ENCODE measurements around the gene C3.
"Not testable (repeated sequence)": the region's sequence is repeated elsewhere in the genome, so short reads cannot be mapped to it uniquely, and the experiment has no call there.

The C3 gene

DNA sequence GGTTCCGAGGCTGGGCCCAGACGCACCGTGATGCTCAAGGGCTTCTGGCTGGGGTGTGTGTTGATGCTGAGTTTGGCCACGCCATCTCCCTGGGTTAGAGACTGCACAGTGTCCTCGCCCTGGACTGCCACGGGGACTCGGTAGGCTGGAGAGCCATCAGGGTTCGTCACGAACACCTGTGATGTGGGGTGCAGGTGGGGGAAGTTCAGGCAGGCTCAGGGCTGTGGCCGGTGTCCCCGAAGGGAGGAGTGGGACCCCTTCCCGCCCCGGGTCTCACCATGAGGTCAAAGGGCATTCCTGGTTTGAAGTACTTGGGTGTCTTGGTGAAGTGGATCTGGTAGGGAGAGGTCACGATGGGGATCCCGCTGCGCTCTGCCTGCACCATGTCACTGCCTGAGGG lies 8.2 kb downstream of the C3 start:
- DNase-seq: no peak

- DNase-seq: no peak
Measured at GRCh38 chr19:6711605-6712004, 8.8 kb downstream of the C3 start.

DNA sequence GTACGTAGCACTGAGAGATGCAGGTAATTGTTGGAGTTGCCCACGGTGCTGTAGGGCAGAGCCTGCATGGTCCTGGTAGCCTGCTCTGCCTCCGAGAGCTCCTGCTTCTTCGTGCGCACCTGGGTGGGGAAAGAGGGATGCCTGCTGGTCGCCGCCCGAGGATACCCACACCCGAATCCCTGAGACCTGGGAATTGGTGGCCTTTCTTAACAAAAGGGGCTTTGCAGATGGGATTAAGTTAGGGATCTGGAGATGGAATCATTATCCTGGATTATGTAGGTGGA lies 9.4 kb downstream of the C3 start:
- DNase-seq: no peak

DNA sequence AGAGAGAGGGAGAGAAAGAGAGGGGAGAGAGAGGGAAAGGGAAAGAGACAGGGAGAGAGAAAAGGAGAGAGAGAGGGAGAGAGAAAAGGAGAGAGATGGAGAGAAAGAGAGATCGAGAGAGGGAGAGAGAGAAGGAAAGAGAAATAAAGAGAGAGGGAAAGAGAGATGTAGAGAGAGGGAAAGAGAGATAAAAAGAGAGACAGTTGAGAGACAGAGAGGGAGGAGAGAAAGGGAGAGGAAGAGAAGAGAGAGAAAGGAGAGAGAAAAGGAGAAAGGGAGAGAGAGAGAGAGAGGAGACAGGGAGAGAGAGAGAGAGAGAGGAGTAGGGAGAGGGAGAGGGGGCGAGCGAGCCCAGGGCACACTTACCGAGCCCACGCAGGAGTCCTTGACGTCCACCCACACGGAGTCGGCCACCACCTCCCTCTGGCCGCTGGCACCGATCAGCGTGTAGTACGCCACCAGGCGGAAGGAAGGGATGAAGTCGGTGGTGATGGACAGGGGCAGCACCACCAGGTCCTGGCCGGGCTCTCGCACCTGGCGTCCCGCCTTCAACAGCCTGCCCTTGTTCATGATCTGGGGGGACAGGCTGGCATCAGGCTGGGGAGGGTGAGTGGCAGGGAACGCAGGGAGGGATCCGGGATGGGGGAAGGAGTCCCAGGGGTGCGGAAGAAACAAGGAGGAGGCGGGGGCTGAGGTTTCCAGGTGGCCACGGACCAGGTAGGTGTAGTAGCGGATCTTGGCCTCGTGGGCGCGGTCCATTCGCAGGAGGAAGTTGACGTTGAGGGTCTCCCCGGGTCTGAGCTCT lies 10.0 kb downstream of the C3 start:
- no peak for DNase-seq

GRCh38 chr19:6709549-6709948 lies 10.9 kb downstream of the C3 start:
- DNase-seq: no peak

GRCh38 chr19:6708913-6709312 lies 11.5 kb downstream of the C3 start:
- not testable (repeated sequence) for DNase-seq

DNA sequence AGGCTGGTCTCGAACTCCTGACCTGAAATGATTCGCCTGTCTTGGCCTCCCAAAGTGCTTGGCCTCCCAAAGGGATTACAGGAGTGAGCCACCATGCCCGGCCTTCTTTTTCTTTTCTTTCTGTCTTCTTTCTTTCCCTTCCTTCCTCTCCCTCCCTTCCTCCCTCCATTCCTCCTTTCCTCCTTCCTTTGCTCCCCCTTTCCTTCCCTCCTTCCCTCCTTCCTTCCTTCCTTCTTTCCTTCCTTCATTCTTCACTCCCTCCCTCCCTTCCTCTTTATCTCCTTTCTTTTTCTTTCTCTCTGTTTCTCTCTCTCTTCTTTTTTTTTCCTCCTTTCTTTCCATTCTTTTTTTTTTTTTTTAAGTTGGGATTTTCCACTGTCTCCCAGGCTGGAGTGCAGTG lies 12.1 kb downstream of the C3 start:
- DNase-seq: no peak

DNA sequence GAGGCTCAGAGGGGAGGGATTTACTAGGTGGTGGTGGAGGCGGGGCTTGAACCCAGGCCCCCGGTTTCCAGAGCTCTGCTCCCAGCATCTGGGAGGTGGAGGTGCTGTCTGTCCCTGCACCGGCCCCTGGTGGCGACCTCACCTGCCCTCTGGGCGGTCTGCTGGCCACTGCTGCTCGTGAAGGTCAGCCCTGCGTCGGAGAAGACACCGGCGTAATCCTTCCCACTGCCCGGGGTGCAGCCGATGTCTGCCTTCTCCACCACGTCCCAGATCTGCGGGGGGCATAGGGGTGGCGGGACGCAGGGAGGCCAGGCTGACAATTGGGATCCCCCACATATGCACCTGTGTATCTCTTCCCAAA lies 12.8 kb downstream of the C3 start:
- no peak for DNase-seq

- DNase-seq: no peak
Measured at GRCh38 chr19:6707011-6707657, 13.3 kb downstream of the C3 start.

- no peak for DNase-seq
Measured at GRCh38 chr19:6706633-6706958, 13.9 kb downstream of the C3 start.

DNA sequence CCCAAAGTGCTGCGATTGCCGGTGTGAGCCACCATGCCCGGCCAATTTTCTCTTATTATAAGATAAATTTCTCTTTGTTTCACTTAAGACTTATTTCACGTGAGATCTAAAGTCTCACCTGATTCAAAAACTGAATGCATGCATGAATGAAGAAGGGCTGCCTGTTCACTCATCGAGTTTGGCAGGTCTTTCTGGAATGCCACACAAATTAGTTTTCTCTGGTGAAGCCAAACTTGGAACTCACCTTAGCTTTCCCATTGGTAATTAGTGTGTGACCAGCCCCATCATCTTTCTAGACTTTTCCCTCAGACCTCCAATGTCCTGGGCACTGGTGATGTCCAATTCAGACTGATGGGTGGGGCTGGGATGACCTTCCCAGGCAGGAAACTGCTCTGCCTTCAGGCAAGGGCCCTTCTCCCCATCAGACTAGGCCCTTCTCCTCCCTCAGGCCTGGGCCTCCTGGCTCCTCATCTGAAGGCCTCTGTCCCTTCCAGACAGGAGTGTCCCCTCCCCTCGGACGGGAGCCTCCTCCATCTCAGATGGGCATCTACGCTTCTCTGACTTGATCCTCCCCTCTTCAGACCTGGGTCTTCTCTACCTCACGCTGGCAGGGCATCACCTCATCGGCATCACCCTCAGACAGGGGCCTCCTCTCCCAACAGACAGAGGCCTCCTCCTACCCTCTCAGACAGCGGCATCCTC lies 14.4 kb downstream of the C3 start:
- DNase-seq: no peak

- DNase-seq: no peak
Measured at GRCh38 chr19:6700586-6701316, 19.7 kb downstream of the C3 start.

GRCh38 chr19:6699935-6700334 lies 20.5 kb downstream of the C3 start:
- DNase-seq: no peak

DNA sequence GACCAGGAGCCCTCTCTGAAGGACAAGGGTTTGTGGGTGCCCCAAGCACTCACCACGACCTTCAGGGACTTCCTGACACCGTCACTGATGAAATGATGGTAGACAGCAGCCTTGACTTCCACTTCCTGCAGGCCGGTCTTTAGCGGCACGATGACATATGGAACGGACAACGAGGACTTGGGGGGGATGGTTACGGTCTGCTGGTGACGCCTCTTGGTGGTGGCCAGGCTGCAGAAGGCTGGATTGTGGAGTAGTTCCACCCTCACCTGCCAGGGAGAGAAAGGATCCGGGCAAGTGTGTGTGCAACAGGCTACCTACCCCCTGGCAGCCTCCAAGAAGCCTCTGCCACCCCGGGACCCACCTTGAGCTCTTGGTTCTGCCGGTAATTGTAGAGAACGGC lies 23.2 kb downstream of the C3 start:
- no peak for DNase-seq

- DNase-seq: no peak
Measured at GRCh38 chr19:6696239-6696820, 24.1 kb downstream of the C3 start.

DNA sequence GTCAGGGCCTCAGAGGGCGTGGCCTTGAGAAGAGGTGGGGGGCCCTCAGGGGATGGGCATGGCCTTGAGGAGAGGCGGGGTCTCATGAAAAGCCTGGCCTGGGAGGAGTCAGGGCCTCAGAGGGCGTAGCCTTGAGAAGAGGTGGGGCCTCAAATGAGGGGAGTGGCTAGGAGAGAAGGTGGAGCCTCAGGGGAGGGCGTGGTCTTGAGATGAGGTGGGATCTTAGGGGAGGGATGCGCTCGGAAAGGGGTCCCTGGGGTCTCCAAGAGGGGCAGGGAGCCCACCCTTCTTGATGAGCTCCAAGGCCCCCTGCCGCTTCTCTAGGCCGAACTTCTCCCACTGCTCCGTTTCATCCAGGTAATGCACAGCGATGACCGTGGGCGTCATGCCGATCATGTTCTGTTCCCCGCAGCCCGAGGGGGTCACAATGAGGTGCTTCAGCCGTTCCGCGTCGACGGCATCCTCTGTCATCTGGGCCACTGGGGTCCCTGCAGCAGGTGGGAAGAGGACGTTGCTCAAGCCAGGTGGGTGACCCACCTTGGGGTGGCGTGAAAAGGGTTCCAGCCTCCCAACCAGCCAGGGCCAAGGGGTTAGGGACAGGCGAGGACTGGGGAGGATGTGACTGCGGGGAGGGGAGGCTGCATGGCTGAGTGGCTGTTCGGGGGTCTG lies 26.2 kb downstream of the C3 start:
- DNase-seq: no peak

GRCh38 chr19:6693681-6694080 lies 26.8 kb downstream of the C3 start:
- DNase-seq: no peak

- no peak for DNase-seq
Measured at GRCh38 chr19:6693056-6693471, 27.4 kb downstream of the C3 start.

- DNase-seq: no peak
Measured at GRCh38 chr19:6692027-6692426, 28.4 kb downstream of the C3 start.

DNA sequence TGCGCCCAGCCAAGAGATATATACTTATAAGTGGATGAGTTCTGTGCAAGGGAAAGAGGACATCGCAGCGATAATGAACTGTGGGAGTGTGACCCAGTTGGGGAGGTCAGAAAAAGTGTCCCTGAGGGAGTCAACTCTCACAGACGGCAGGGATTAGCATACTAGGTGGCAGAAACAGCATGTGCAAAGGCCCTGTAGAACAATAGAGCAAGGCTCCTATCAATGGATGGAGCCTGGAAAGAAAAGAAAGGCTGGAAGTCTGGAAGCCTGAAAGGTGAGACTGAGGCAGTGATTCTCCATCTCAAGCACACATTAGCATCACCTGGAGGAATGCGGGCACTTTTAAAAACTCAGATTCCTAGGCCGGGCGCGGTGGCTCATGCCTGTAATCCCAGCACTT lies 29.1 kb downstream of the C3 start:
- no peak for DNase-seq

DNA sequence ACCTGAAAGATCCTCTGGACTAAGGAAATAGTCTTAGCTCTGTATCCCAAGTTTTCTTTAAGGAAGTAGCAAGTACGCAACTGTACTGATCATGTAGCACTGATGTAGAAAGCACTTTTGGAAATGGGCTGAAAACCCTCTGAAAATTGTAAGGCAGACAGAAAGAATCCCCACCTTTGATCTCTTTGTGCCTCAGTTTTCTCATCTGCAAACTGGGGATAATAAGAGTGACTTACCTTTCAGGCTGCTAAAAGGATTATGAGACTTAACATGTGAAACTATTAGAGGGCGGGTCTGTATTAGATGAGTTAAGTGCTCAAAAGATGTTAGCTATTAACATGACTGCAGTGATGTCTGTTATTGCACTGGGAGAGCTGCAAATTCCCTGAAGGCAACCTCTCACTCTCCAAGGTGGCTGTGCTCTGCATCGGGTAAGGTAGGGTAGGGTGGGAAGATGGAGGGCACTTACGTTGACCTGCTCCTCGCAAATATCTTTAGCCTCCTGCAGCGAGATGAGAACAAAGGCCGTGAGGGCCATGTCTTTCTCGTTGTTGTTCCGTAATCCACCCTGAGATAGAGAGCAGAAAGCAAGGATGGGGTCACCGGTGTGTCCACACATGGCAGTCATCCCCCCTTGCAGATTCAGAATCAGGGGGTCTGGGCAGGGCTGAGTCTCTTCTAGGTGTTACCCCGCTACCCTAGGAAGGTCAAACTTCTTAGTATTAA lies 30.1 kb downstream of the C3 start:
- DNase-seq: no peak

- DNase-seq: no peak
Measured at GRCh38 chr19:6687114-6687513, 33.3 kb downstream of the C3 start.

Measured in activated gamma-delta T cell (primary cell).